CD4-positive, alpha-beta T cell treated with Interleukin-6 at 100 ng/mL for 8 hours (primary cell): ENCODE measurements around the gene ELL2.

Experiments used
- DNase-seq: peaks from one replicate; pipeline ENCODE4 v3.0.0-alpha.2; 2020; ENCODE audit warnings: mixed read lengths, low spot score

The ELL2 gene

GRCh38 chr5:95956021-95956899, 5.4 kb downstream of the ELL2 start:
- no peak for DNase-seq

GRCh38 chr5:95954716-95955115, 6.9 kb downstream of the ELL2 start:
- no peak for DNase-seq

GRCh38 chr5:95953021-95953702, 8.5 kb downstream of the ELL2 start:
- DNase-seq: no peak

- no peak for DNase-seq
These were observed 9.7 kb downstream of the ELL2 start for GRCh38 chr5:95951916-95952315.

GRCh38 chr5:95949810-95950209, 11.8 kb downstream of the ELL2 start:
- DNase-seq: no peak

GRCh38 chr5:95948631-95949030, 13.0 kb downstream of the ELL2 start:
- DNase-seq: no peak

- DNase-seq: no peak
These were observed 15.2 kb downstream of the ELL2 start for GRCh38 chr5:95946451-95946850.

GRCh38 chr5:95942968-95943367, 18.7 kb downstream of the ELL2 start:
- DNase-seq: no peak

GRCh38 chr5:95942414-95942813, 19.2 kb downstream of the ELL2 start:
- no peak for DNase-seq

GRCh38 chr5:95941756-95942155, 19.9 kb downstream of the ELL2 start:
- DNase-seq: no peak

GRCh38 chr5:95940758-95941682, 20.6 kb downstream of the ELL2 start:
- no peak for DNase-seq

- DNase-seq: no peak
These were observed 22.2 kb downstream of the ELL2 start for GRCh38 chr5:95939465-95939864.

GRCh38 chr5:95938766-95939165, 22.9 kb downstream of the ELL2 start:
- DNase-seq: no peak

GRCh38 chr5:95938347-95938746, 23.3 kb downstream of the ELL2 start:
- no peak for DNase-seq

GRCh38 chr5:95937607-95938152, 24.0 kb downstream of the ELL2 start:
- no peak for DNase-seq

- DNase-seq: no peak
These were observed 24.7 kb downstream of the ELL2 start for GRCh38 chr5:95936812-95937397.

- DNase-seq: no peak
These were observed 26.0 kb downstream of the ELL2 start for GRCh38 chr5:95935553-95936100.

- no peak for DNase-seq
These were observed 27.3 kb downstream of the ELL2 start for GRCh38 chr5:95934207-95934804.

GRCh38 chr5:95932941-95933340, 28.7 kb downstream of the ELL2 start:
- no peak for DNase-seq

GRCh38 chr5:95931079-95931833, 30.4 kb downstream of the ELL2 start:
- DNase-seq: no peak
